ENCODE data around the gene ESPN. TPM values are rescaled to one million over a fixed set of nuclear protein-coding genes. Genes with fewer than 3 reads are reported as not detected.

The ESPN gene
- total RNA-seq, result under 1 TPM; 0.83 to 0.99 TPM

DNA sequence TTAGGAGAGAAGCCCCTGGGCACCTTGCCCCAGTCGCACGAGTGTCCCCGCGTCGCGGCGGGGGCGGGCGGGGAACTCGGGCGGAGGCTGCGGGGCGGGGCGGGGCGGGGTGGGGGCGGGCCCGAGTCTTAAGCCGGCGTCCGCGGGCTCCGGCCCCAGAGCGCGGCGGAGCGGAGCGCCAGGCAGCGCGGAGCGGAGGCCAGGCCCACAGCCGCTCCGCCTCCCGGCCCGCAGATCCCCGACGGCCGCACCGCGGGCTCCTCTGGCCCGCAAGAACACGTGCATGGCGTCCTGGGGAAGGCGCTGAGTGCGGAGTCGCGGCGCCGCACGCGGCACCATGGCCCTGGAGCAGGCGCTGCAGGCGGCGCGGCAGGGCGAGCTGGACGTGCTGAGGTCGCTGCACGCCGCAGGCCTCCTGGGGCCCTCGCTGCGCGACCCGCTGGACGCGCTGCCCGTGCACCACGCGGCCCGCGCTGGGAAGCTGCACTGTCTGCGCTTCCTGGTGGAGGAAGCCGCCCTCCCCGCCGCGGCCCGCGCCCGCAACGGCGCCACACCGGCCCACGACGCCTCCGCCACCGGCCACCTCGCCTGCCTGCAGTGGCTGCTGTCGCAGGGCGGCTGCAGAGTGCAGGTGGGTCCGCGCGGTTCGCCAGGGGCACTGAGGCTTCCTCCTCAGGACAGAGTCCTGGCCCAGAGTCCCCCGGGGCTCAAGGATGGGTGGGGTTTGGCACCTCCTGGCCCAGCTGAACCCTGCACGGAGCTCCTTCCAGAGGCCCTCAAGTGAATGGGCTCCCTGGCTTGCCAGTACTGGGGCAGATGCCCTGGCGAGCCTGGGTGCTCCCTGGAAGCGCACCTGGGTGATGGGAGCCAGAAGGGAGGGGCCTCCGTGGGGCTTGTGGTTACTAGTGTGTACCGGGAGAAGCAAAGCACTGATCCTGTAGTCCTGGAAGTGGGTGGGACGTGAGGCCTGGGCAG is at the start of gene ESPN:
Gene ESPN, plus strand, starts transcription at position 158 of the 975 bp plus-strand sequence. Its CDS starts 180 bp downstream, at position 338.
- POLR2A ChIA-PET, result interaction anchor here (1.0 kb wide), 1 partner anchor 76 kb away, joined by 3 read pairs; no protein-coding TSS in a partner anchor
- Mint-ChIP-seq H3K36me3 (ENCODE audit: low read depth) (no peaks in the 10 kb centered on the region), H3K4me1 (ENCODE audit: low read depth) (peaks cover 12% of the 10 kb centered on the region)

DNA sequence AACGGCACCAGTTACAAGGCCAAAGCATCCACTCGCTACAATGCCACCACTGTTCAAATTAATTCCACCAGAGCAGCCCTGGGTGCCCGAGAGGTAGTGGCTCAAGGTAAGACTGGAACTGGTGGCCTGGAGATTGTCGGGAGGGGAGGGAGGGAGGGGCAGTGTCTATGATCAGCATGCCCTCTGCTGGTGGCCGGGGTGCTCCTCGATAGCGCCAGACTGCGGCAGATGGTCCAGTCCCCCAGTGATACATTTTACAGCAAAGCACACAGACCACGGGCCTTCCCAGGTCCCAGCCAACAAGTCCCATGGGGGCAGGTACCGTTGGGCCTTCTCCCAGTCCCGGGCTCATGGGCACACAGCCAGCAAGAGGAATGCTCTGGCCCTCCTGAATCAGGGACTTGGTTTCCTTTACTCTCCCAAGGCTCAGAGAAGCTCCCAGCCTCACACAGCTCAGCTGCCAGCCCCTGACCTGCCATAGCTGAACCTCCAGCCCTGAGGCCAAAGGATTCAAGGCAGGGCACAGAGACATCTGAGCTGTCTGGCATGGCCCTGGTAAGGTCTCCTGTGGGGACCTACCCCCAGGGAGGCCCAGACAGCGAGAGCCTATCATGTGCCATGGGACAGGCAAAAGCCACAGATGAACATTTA is 46.4 kb upstream of the ESPN start:
- no peaks in the 10 kb centered on the region for H3K4me1 Mint-ChIP-seq (ENCODE audit: low read depth)
- ATAC-seq (no peak), DNase-seq (no peak)
- H3K36me3 Mint-ChIP-seq (ENCODE audit: low read depth), result no peaks in the 10 kb centered on the region
- H3K9me3 Mint-ChIP-seq, result no peaks in the 10 kb centered on the region
- H3K27me3 Mint-ChIP-seq, result no peaks in the 10 kb centered on the region
- CTCF ChIA-PET, result no interaction called here
- POLR2A ChIA-PET, result interaction anchor here (1.1 kb wide), 1 partner anchor 15 kb away, joined by 5 read pairs; the partner anchor contains the start of gene ACOT7
- H3K4me3 Mint-ChIP-seq, result no peak overlapping the region
- no peak overlapping the region for H3K27ac Mint-ChIP-seq
- TF ChIP-seq, protein P1, sequence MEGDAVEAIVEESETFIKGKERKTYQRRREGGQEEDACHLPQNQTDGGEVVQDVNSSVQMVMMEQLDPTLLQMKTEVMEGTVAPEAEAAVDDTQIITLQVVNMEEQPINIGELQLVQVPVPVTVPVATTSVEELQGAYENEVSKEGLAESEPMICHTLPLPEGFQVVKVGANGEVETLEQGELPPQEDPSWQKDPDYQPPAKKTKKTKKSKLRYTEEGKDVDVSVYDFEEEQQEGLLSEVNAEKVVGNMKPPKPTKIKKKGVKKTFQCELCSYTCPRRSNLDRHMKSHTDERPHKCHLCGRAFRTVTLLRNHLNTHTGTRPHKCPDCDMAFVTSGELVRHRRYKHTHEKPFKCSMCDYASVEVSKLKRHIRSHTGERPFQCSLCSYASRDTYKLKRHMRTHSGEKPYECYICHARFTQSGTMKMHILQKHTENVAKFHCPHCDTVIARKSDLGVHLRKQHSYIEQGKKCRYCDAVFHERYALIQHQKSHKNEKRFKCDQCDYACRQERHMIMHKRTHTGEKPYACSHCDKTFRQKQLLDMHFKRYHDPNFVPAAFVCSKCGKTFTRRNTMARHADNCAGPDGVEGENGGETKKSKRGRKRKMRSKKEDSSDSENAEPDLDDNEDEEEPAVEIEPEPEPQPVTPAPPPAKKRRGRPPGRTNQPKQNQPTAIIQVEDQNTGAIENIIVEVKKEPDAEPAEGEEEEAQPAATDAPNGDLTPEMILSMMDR (IDR thresholded peaks at IDR 0.05), result no peak
- intact Hi-C loops (cut with micrococcal nuclease), result no loop called here

More for the DNA sequence above, at the start of gene ESPN:
- Mint-ChIP-seq H3K27ac (no peak within 1 kb of the TSS), H3K9me3 (no peaks in the 10 kb centered on the region), H3K4me3 (peak within 1 kb of the TSS; percentile 15), H3K27me3 (peaks cover 46% of the 10 kb centered on the region)
- no peak for ATAC-seq
- no peak for DNase-seq
- intact Hi-C loops (cut with micrococcal nuclease), result no loop called here
- CTCF ChIA-PET, result interaction anchor here (0.9 to 2.5 kb wide), 2 partner anchors 10 to 13 kb away, joined by 3 to 21 read pairs; no protein-coding TSS in a partner anchor
- TF ChIP-seq, protein P1 (IDR thresholded peaks at IDR 0.05), result no peak

GRCh38 chr1:6380037-6380436 is 44.5 kb upstream of the ESPN start:
- Mint-ChIP-seq H3K4me3 (no peak overlapping the region), H3K27ac (no peak overlapping the region), H3K9me3 (no peaks in the 10 kb centered on the region), H3K27me3 (no peaks in the 10 kb centered on the region), H3K36me3 (ENCODE audit: low read depth) (no peaks in the 10 kb centered on the region), H3K4me1 (ENCODE audit: low read depth) (no peaks in the 10 kb centered on the region)
- ATAC-seq (no peak), DNase-seq (no peak)
- ChIA-PET CTCF (interaction anchor here (0.9 to 3.7 kb wide), 4 partner anchors 14 to 114 kb away, joined by 3 to 23 read pairs (median 4); partner anchors contain the start of gene ACOT7), POLR2A (no interaction called here)
- TF ChIP-seq, protein P1 (IDR thresholded peaks at IDR 0.05), result no peak
- intact Hi-C loops (cut with micrococcal nuclease), result no loop called here

- no peak overlapping the region for H3K4me3 Mint-ChIP-seq
- DNase-seq, result no peak
- TF ChIP-seq, protein P1 (IDR thresholded peaks at IDR 0.05), result no peak
- peaks cover 2% of the 10 kb centered on the region for H3K36me3 Mint-ChIP-seq (ENCODE audit: low read depth)
- H3K27ac Mint-ChIP-seq, result no peak overlapping the region
- ChIA-PET CTCF (interaction anchor here (0.6 to 1.2 kb wide), 3 partner anchors 8 to 36 kb away, joined by 3 to 4 read pairs (median 3); no protein-coding TSS in a partner anchor), POLR2A (interaction anchor here (0.7 to 1.6 kb wide), 2 partner anchors 10 to 1592 kb away, joined by 3 to 4 read pairs; partner anchors contain the start of gene ACOT7)
- no peaks in the 10 kb centered on the region for H3K4me1 Mint-ChIP-seq (ENCODE audit: low read depth)
- no peak for ATAC-seq
- H3K9me3 Mint-ChIP-seq, result no peaks in the 10 kb centered on the region
- no peaks in the 10 kb centered on the region for H3K27me3 Mint-ChIP-seq
- intact Hi-C loops (cut with micrococcal nuclease), result no loop called here
Observed at GRCh38 chr1:6384135-6384534, 40.4 kb upstream of the ESPN start.
